H9 (cell line): ENCODE results near the gene FAM204A. TPM values are rescaled to one million over a fixed set of nuclear protein-coding genes. Genes with fewer than 3 reads are reported as not detected.

ENCODE experiments used
- DNase-seq: peaks from one replicate; pipeline ENCODE4 v3.0.0-alpha.2; 2017
- H2AFZ ChIP-seq: one replicate; pipeline ENCODE4 v1.6.1; 2013; ENCODE audit warnings: mild to moderate bottlenecking, low read length, control low read depth, moderate library complexity
- H2AK5ac ChIP-seq: 2 replicates; pipeline ENCODE4 v1.6.1; 2013; ENCODE audit warnings: low read length, control low read depth, mixed read lengths; ENCODE audit not compliant: insufficient read length
- H2BK120ac ChIP-seq: one replicate; pipeline ENCODE4 v1.6.1; 2013; ENCODE audit warnings: low read depth, mild to moderate bottlenecking, low read length, control low read depth, inconsistent platforms; ENCODE audit not compliant: poor library complexity, severe bottlenecking
- H2BK12ac ChIP-seq: 2 replicates; pipeline ENCODE4 v1.6.1; 2013; ENCODE audit warnings: low read length, control low read depth, mixed read lengths, low read depth; ENCODE audit not compliant: insufficient read length
- H2BK15ac ChIP-seq: 2 replicates; pipeline ENCODE4 v1.6.1; 2013; ENCODE audit warnings: low read depth, low read length, control low read depth
- H2BK20ac ChIP-seq: one replicate; pipeline ENCODE4 v1.6.1; 2013; ENCODE audit warnings: low read depth, mild to moderate bottlenecking, low read length, control low read depth, inconsistent platforms; ENCODE audit not compliant: poor library complexity, severe bottlenecking
- H2BK5ac ChIP-seq: 2 replicates; pipeline ENCODE4 v1.6.1; 2013; ENCODE audit warnings: low read length, control low read depth, mixed read lengths; ENCODE audit not compliant: insufficient read length
- H3K14ac ChIP-seq: 2 replicates; pipeline ENCODE4 v1.6.1; 2013; ENCODE audit warnings: low read length, control low read depth; ENCODE audit not compliant: insufficient read depth
- H3K18ac ChIP-seq: 2 replicates; pipeline ENCODE4 v1.6.1; 2013; ENCODE audit warnings: low read depth, mild to moderate bottlenecking, mixed read lengths, low read length, control low read depth; ENCODE audit not compliant: insufficient read length
- H3K23ac ChIP-seq: 2 replicates; pipeline ENCODE4 v1.6.1; 2013; ENCODE audit warnings: low read length, control low read depth, mixed read lengths, low read depth; ENCODE audit not compliant: insufficient read length
- H3K23me2 ChIP-seq: 2 replicates; pipeline ENCODE4 v1.6.1; 2013; ENCODE audit warnings: low read depth, mild to moderate bottlenecking, mixed read lengths, low read length, control low read depth; ENCODE audit not compliant: insufficient read length, poor library complexity, severe bottlenecking
- H3K27ac ChIP-seq: 2 replicates; pipeline ENCODE4 v1.5.1; 2013; ENCODE audit warnings: low read length, control low read depth, mixed read lengths, low read depth; ENCODE audit not compliant: insufficient read length
- H3K27me3 ChIP-seq: 2 replicates; pipeline ENCODE4 v1.6.1; 2013; ENCODE audit warnings: low read length, control low read depth, inconsistent platforms; ENCODE audit not compliant: insufficient read depth
- H3K4ac ChIP-seq: 2 replicates; pipeline ENCODE4 v1.6.1; 2013; ENCODE audit warnings: low read depth, mild to moderate bottlenecking, control low read depth, inconsistent platforms, low read length, moderate library complexity
- H3K4me1 ChIP-seq: 2 replicates; pipeline ENCODE4 v1.6.1; 2013; ENCODE audit warnings: low read length, control low read depth, inconsistent platforms; ENCODE audit not compliant: insufficient read depth
- H3K4me2 ChIP-seq: 2 replicates; pipeline ENCODE4 v1.6.1; 2013; ENCODE audit warnings: low read length, control low read depth, mixed read lengths; ENCODE audit not compliant: insufficient read length, insufficient read depth
- H3K56ac ChIP-seq: 2 replicates; pipeline ENCODE4 v1.6.1; 2013; ENCODE audit warnings: low read depth, mild to moderate bottlenecking, mixed read lengths, low read length, control low read depth; ENCODE audit not compliant: insufficient read length
- H3K79me1 ChIP-seq: 2 replicates; pipeline ENCODE4 v1.6.1; 2013; ENCODE audit warnings: low read depth, mild to moderate bottlenecking, moderate library complexity, low read length, control low read depth, inconsistent platforms; ENCODE audit not compliant: insufficient read depth, poor library complexity, severe bottlenecking
- H3K79me2 ChIP-seq: 2 replicates; pipeline ENCODE4 v1.6.1; 2013; ENCODE audit warnings: low read length, control low read depth, inconsistent platforms; ENCODE audit not compliant: insufficient read depth
- H3K9ac ChIP-seq: 2 replicates; pipeline ENCODE4 v1.6.1; 2013; ENCODE audit warnings: low read length, control low read depth, mixed read lengths; ENCODE audit not compliant: insufficient read length; ENCODE audit errors: extremely low read depth
- H3K9me3 ChIP-seq: one replicate; pipeline ENCODE4 v1.6.1; 2013; ENCODE audit warnings: low read depth, low read length, inconsistent platforms; ENCODE audit not compliant: control insufficient read depth
- H3T11ph ChIP-seq: one replicate; pipeline ENCODE4 v1.6.1; 2013; ENCODE audit warnings: mild to moderate bottlenecking, low read length, control low read depth, inconsistent platforms
- H4K20me1 ChIP-seq: one replicate; pipeline ENCODE4 v1.6.1; 2013; ENCODE audit not compliant: control insufficient read depth, insufficient read length, insufficient read depth
- H4K5ac ChIP-seq: 2 replicates; pipeline ENCODE4 v1.6.1; 2013; ENCODE audit warnings: low read depth, mild to moderate bottlenecking, mixed read lengths, low read length, control low read depth; ENCODE audit not compliant: insufficient read length
- H4K8ac ChIP-seq: replicated peaks from 2 replicates; pipeline ENCODE4 v1.6.1; 2013; ENCODE audit warnings: low read length, control low read depth, mixed read lengths, low read depth; ENCODE audit not compliant: insufficient read length
- H4K91ac ChIP-seq: 2 replicates; pipeline ENCODE4 v1.6.1; 2013; ENCODE audit warnings: low read depth, mild to moderate bottlenecking, moderate library complexity, mixed read lengths, low read length, control low read depth; ENCODE audit not compliant: insufficient read length
- H3K27ac Mint-ChIP-seq, 3 experiments: 2 replicates in 2 of 3; 3 replicates in 1 of 3; pipeline ENCODE4 v1.8.0; 2020 to 2021; ENCODE audit warnings: mixed read lengths in 3 of 3, mild to moderate bottlenecking in 1 of 3, moderate library complexity in 1 of 3
- H3K27me3 Mint-ChIP-seq: 2 replicates; pipeline ENCODE4 v1.8.0; 2021; ENCODE audit warnings: low read depth, mild to moderate bottlenecking, moderate library complexity, mixed read lengths
- H3K36me3 Mint-ChIP-seq, 3 experiments: 2 replicates in 2 of 3; 3 replicates in 1 of 3; pipeline ENCODE4 v1.8.0; 2020 to 2021; ENCODE audit warnings: low read depth in 3 of 3, mixed read lengths in 3 of 3; ENCODE audit not compliant: insufficient read depth in 1 of 3
- H3K4me1 Mint-ChIP-seq, 2 experiments: 2 replicates each; pipeline ENCODE4 v1.8.0; 2020; ENCODE audit warnings: mixed read lengths in 2 of 2
- H3K4me3 Mint-ChIP-seq, 2 experiments: 2 replicates in 1 of 2; 3 replicates in 1 of 2; pipeline ENCODE4 v1.8.0; 2020 to 2021; ENCODE audit warnings: mild to moderate bottlenecking in 2 of 2, mixed read lengths in 2 of 2, moderate library complexity in 1 of 2
- H3K9me3 Mint-ChIP-seq, 2 experiments: 2 replicates in 1 of 2; 3 replicates in 1 of 2; pipeline ENCODE4 v1.8.0; 2020; ENCODE audit warnings: mild to moderate bottlenecking in 2 of 2, mixed read lengths in 2 of 2, moderate library complexity in 1 of 2
- WGBS: extraction: QIAGEN DNeasy Blood & Tissue Kit; methylation state at CpG from one replicate; pipeline ENCODE4 v1.1.7; 2013; ENCODE audit warnings: missing lambda C conversion rate, low lambda C conversion rate, mixed read lengths; ENCODE audit not compliant: insufficient read length; ENCODE audit errors: extremely low coverage; 5-methylcytosine and 5-hydroxymethylcytosine counted together
- total RNA-seq: library from RNA; stranded (reverse); gene quantifications from 2 replicates; pipeline ENCODE4 v1.2.1, GENCODE V29; 2021
- TF ChIP-seq, protein P1 (sequence below): fragments of 200-600 bp; sonication (generic); conservative IDR thresholded peaks from 3 replicates; pipeline ENCODE4 v1.8.0; 2021; ENCODE audit warnings: antibody characterized with exemption, mild to moderate bottlenecking

Gene FAM204A
- total RNA-seq, 1 experiment from 2014 or later = 42.5 TPM

DNA sequence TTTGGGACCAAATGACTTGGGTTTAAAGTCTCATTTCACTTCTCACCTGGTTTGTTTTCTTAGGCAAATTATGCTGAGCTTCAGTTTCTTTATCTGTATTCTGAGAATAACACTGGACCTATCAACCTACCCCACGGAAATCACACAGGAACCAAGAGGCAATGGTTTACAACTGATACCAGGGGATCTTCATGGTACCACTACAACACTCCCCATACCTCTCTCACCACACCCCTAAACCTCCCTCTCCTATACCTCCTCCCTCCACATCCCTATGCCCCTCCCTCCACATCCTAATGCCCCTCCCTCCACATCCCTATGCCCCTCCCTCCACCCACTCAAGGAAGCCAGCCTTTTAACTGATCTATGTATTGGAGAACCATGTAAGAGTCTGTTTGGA lies 9.9 kb downstream of the FAM204A start:
- H3K14ac ChIP-seq = no peak overlapping the region
- H2BK15ac ChIP-seq = no peak overlapping the region
- H3K9me3 ChIP-seq = no peaks in the 10 kb centered on the region
- WGBS = no CpG with 5 or more reads among the region's 1 CpG
- H3K27ac ChIP-seq = no peak overlapping the region
- no peak overlapping the region for H2AK5ac ChIP-seq
- no peak overlapping the region for H3K4me2 ChIP-seq
- TF ChIP-seq, protein P1, sequence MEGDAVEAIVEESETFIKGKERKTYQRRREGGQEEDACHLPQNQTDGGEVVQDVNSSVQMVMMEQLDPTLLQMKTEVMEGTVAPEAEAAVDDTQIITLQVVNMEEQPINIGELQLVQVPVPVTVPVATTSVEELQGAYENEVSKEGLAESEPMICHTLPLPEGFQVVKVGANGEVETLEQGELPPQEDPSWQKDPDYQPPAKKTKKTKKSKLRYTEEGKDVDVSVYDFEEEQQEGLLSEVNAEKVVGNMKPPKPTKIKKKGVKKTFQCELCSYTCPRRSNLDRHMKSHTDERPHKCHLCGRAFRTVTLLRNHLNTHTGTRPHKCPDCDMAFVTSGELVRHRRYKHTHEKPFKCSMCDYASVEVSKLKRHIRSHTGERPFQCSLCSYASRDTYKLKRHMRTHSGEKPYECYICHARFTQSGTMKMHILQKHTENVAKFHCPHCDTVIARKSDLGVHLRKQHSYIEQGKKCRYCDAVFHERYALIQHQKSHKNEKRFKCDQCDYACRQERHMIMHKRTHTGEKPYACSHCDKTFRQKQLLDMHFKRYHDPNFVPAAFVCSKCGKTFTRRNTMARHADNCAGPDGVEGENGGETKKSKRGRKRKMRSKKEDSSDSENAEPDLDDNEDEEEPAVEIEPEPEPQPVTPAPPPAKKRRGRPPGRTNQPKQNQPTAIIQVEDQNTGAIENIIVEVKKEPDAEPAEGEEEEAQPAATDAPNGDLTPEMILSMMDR = no peak
- no peak overlapping the region for H2BK20ac ChIP-seq
- H2BK120ac ChIP-seq = no peak overlapping the region
- H3K18ac ChIP-seq = no peak overlapping the region
- H2BK5ac ChIP-seq = no peak overlapping the region
- no peak for DNase-seq
- no peak overlapping the region for H3K4me3 Mint-ChIP-seq
- no peaks in the 10 kb centered on the region for H3K4me1 Mint-ChIP-seq
- no peaks in the 10 kb centered on the region for H3K79me2 ChIP-seq
- H2BK12ac ChIP-seq = no peak overlapping the region
- no peak overlapping the region for H3T11ph ChIP-seq
- H3K23me2 ChIP-seq = no peaks in the 10 kb centered on the region
- H3K27ac Mint-ChIP-seq = no peak overlapping the region
- no peaks in the 10 kb centered on the region for H3K79me1 ChIP-seq
- no peak overlapping the region for H4K5ac ChIP-seq
- no peaks in the 10 kb centered on the region for H3K9me3 Mint-ChIP-seq
- no peak overlapping the region for H4K91ac ChIP-seq
- no peaks in the 10 kb centered on the region for H3K27me3 Mint-ChIP-seq
- no peak overlapping the region for H4K8ac ChIP-seq
- no peaks in the 10 kb centered on the region for H3K4me1 ChIP-seq
- no peak overlapping the region for H3K4ac ChIP-seq
- no peak overlapping the region for H2AFZ ChIP-seq
- no peak overlapping the region for H3K56ac ChIP-seq
- no peak overlapping the region for H3K9ac ChIP-seq
- H3K23ac ChIP-seq = no peak overlapping the region
- H4K20me1 ChIP-seq = no peaks in the 10 kb centered on the region
- H3K27me3 ChIP-seq = no peaks in the 10 kb centered on the region
- peaks cover 10 to 44% (median 37%) of the 10 kb centered on the region in 3 experiments; a peak in 6 of 7 replicates for H3K36me3 Mint-ChIP-seq
